SK-N-SH (cell line): Measurements from ENCODE around the gene SLC36A4. TPM values are rescaled to one million over a fixed set of nuclear protein-coding genes. Genes with fewer than 3 reads are reported as not detected.

Experiments used
- CTCF ChIA-PET: fragments of 300-600, 350-600 bp; formaldehyde crosslinking; extraction: SDS; loops from one replicate; lab custom pipeline; 2021; lab: Yijun Ruan, JAX
- POLR2A ChIA-PET: fragments of 350-600 bp; sonication (Branson Sonifier 250); formaldehyde crosslinking; extraction: SDS; loops from one replicate; lab custom pipeline; 2020; ENCODE audit warnings: antibody characterized with exemption, inconsistent platforms; lab: Yijun Ruan, JAX
- DNase-seq: peaks from one replicate; pipeline ENCODE4 v3.0.0; 2012
- H2AFZ ChIP-seq: fragments of 200-600 bp; sonication (generic); 2 replicates; pipeline ENCODE4 v1.8.1; 2016; ENCODE audit warnings: antibody characterized with exemption, mild to moderate bottlenecking, low read depth
- H3F3A ChIP-seq: fragments of 200-600 bp; sonication (generic); replicated peaks from 2 replicates; pipeline ENCODE3; 2016; ENCODE audit warnings: antibody characterized with exemption, mild to moderate bottlenecking; ENCODE audit not compliant: insufficient read depth
- H3K27ac ChIP-seq, 2 experiments: fragments of 200-500 bp in 1 of 2; fragments of 200-600 bp in 1 of 2; sonication (Bioruptor generic) in 1 of 2; sonication (generic), shearing (Covaris generic) in 1 of 2; 2 replicates each; pipeline versions ENCODE4 v1.5.1 to v1.6.1; 2014 to 2016; ENCODE audit warnings: low read depth in 2 of 2, inconsistent platforms in 1 of 2, low read length in 1 of 2, mild to moderate bottlenecking in 1 of 2, mixed read lengths in 1 of 2
- H3K27me3 ChIP-seq: fragments of 200-600 bp; sonication (generic), shearing (Covaris generic); 2 replicates; pipeline ENCODE4 v1.6.1; 2016; ENCODE audit warnings: mixed run types; ENCODE audit not compliant: insufficient read depth
- H3K36me3 ChIP-seq, 2 experiments: fragments of 200-500 bp in 1 of 2; fragments of 200-600 bp in 1 of 2; sonication (Bioruptor generic) in 1 of 2; sonication (generic) in 1 of 2; replicated peaks in 1 of 2; 2 replicates each; pipeline versions ENCODE3 to v1.5.1; 2014 to 2016; ENCODE audit warnings: low read length in 1 of 2, mild to moderate bottlenecking in 1 of 2; ENCODE audit not compliant: insufficient read depth in 2 of 2, control insufficient read depth in 1 of 2
- H3K4me1 ChIP-seq, 2 experiments: fragments of 200-500 bp in 1 of 2; fragments of 200-600 bp in 1 of 2; sonication (Bioruptor generic) in 1 of 2; sonication (generic), shearing (Covaris generic) in 1 of 2; 2 replicates each; pipeline versions ENCODE4 v1.5.1 to v1.6.1; 2014 to 2016; ENCODE audit warnings: low read depth in 1 of 2, low read length in 1 of 2, mixed run types in 1 of 2; ENCODE audit not compliant: insufficient read depth in 2 of 2, control insufficient read depth in 1 of 2
- H3K4me2 ChIP-seq: fragments of 200-600 bp; sonication (generic), shearing (Covaris generic); 2 replicates; pipeline ENCODE4 v1.6.1; 2017; ENCODE audit warnings: mixed run types
- H3K4me3 ChIP-seq, 2 experiments: fragments of 200-500 bp in 1 of 2; fragments of 200-600 bp in 1 of 2; sonication (Bioruptor generic) in 1 of 2; sonication (generic), shearing (Covaris generic) in 1 of 2; 2 replicates each; pipeline versions ENCODE4 v1.5.1 to v1.8.1; 2014 to 2016; ENCODE audit warnings: low read depth in 2 of 2, inconsistent platforms in 1 of 2, low read length in 1 of 2, mild to moderate bottlenecking in 1 of 2, mixed read lengths in 1 of 2, moderate library complexity in 1 of 2
- H3K79me2 ChIP-seq: fragments of 200-600 bp; sonication (generic); 2 replicates; pipeline ENCODE4 v1.8.1; 2017; ENCODE audit warnings: mild to moderate bottlenecking; ENCODE audit not compliant: insufficient read depth
- H3K9ac ChIP-seq: fragments of 200-600 bp; sonication (generic); 2 replicates; pipeline ENCODE4 v1.6.1; 2017; ENCODE audit warnings: mixed run types
- H3K9me2 ChIP-seq: fragments of 200-600 bp; sonication (generic); 2 replicates; pipeline ENCODE4 v1.6.1; 2017; ENCODE audit warnings: mixed run types
- H3K9me3 ChIP-seq: fragments of 200-600 bp; sonication (generic); 2 replicates; pipeline ENCODE4 v1.6.1; 2017; ENCODE audit warnings: mixed run types, mild to moderate bottlenecking, moderate library complexity
- H4K20me1 ChIP-seq: fragments of 200-600 bp; sonication (generic); 2 replicates; pipeline ENCODE4 v1.6.1; 2017; ENCODE audit warnings: mild to moderate bottlenecking, mixed run types; ENCODE audit not compliant: insufficient read depth
- CHD2 ChIP-seq: fragments of 150-350 bp; IDR thresholded peaks from 2 replicates; pipeline ENCODE4 v1.6.1; 2018; ENCODE audit warnings: low read length; ENCODE audit not compliant: partially characterized antibody
- EP300 ChIP-seq, 2 experiments: IDR thresholded peaks; 2 replicates each; pipeline versions ENCODE4 v1.4.0 to v1.6.1; 2012; ENCODE audit warnings: borderline replicate concordance in 1 of 2, low read depth in 1 of 2, low read length in 1 of 2
- FOSL2 ChIP-seq: IDR thresholded peaks from 2 replicates; pipeline ENCODE4 v1.4.0; 2012; ENCODE audit warnings: low read depth, mild to moderate bottlenecking, moderate library complexity, borderline replicate concordance
- FOXJ3 ChIP-seq: sonication (generic); formaldehyde crosslinking; IDR thresholded peaks from 2 replicates; pipeline ENCODE4 v1.5.1; 2020; ENCODE audit warnings: mild to moderate bottlenecking, missing genetic modification reagents
- FOXM1 ChIP-seq: IDR thresholded peaks from 2 replicates; pipeline ENCODE4 v1.4.0; 2012; ENCODE audit warnings: low read depth, mild to moderate bottlenecking
- GABPA ChIP-seq: IDR thresholded peaks from 2 replicates; pipeline ENCODE4 v1.4.0; 2012; ENCODE audit warnings: low read depth, mild to moderate bottlenecking
- GATA2 ChIP-seq: sonication (generic); formaldehyde crosslinking; IDR thresholded peaks from 2 replicates; pipeline ENCODE4 v1.5.0; 2020; ENCODE audit warnings: mild to moderate bottlenecking, missing genetic modification reagents
- JUND ChIP-seq: IDR thresholded peaks from 2 replicates; pipeline ENCODE4 v1.4.0; 2012
- NFIC ChIP-seq: IDR thresholded peaks from 2 replicates; pipeline ENCODE4 v1.4.0; 2012; ENCODE audit warnings: borderline replicate concordance
- POLR2AphosphoS5 ChIP-seq: IDR thresholded peaks from 2 replicates; pipeline ENCODE4 v1.6.1; 2012; ENCODE audit warnings: low read depth, low read length
- REST ChIP-seq: IDR thresholded peaks from 2 replicates; pipeline ENCODE4 v1.6.1; 2012; ENCODE audit warnings: mild to moderate bottlenecking, low read depth, low read length, moderate library complexity
- TCF12 ChIP-seq: IDR thresholded peaks from 2 replicates; pipeline ENCODE4 v1.4.0; 2012
- USF2 ChIP-seq: fragments of 150-350 bp; IDR thresholded peaks from 2 replicates; pipeline ENCODE4 v1.6.1; 2017; ENCODE audit warnings: antibody characterized with exemption, low read length, low read depth, borderline replicate concordance
- YY1 ChIP-seq: IDR thresholded peaks from 2 replicates; pipeline ENCODE4 v1.4.0; 2012; ENCODE audit warnings: low read depth, mild to moderate bottlenecking
- ZBTB33 ChIP-seq: IDR thresholded peaks from 2 replicates; pipeline ENCODE4 v1.4.0; 2012; ENCODE audit warnings: low read depth, borderline replicate concordance
- WGBS: methylation state at CpG from one replicate; pipeline ENCODE4 v1.1.6; 2017; ENCODE audit warnings: low lambda C conversion rate; 5-methylcytosine and 5-hydroxymethylcytosine counted together
- polyA plus RNA-seq, 3 experiments: library from polyadenylated mRNA; depleted of rRNA; stranded (reverse); fragments of >200 nt; gene quantifications; 2 replicates each; pipeline ENCODE4 v1.2.3, GENCODE V29; 2012
- TF ChIP-seq, protein P1 (sequence below): fragments of 150-350 bp; IDR thresholded peaks from 2 replicates; pipeline ENCODE4 v1.6.1; 2016; ENCODE audit warnings: mild to moderate bottlenecking, low read depth, low read length

Gene SLC36A4
- polyA plus RNA-seq, 1 of the 3 experiments (the other 2 are of a cell fraction), result 9.7 TPM

DNA sequence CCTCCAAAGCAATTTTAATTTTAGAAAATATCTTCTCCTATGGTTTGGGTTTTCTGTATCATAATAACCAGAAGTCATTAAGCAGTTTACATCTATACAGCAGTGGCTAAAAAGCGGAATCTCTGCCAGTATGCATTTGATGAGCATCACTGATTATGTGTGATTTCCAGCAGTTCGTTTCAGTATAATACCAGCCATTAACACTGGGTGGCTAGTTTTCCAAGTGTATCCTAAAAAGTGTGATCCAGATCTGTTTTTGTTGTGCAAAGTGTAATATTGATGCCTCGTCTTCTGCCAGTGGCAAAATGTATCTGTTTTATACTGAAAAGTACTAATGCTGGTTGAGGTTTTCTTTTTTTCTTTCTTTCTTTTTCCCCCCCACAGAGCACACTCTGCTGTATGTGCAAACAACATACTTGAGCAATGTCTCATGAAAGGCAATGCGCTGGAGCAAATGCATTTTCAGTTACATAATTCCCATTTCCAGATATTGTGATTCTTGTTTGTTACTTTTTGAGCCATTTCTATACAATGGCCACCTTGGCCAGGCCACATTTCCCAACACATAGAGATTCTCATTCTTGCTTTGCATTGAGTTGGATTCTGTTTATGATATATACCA lies 64.2 kb downstream of the SLC36A4 start:
- WGBS, result 69% methylated on average over 4 of the region's 4 CpGs
- CTCF ChIA-PET, result interaction anchor here (1.1 to 1.5 kb wide), 3 partner anchors 13 to 92 kb away, joined by 4 to 7 read pairs (median 5); no protein-coding TSS in a partner anchor
- peaks cover 0 to 6% of the 10 kb centered on the region in 2 experiments; a peak in 1 of 4 replicates for H3K4me1 ChIP-seq

More for the DNA sequence above, 64.2 kb downstream of the SLC36A4 start:
- no peaks in the 10 kb centered on the region for H3K9me3 ChIP-seq
- no peaks in the 10 kb centered on the region for H3K9me2 ChIP-seq
- TF ChIP-seq NFIC (no peak), FOXJ3 (CRISPR knock-in tag) (no peak), USF2 (no peak), POLR2AphosphoS5 (no peak), FOXM1 (no peak), FOSL2 (peak; percentile 46; the same call in 1 of the 2 replicates), EP300 (IDR thresholded peaks at IDR 0.05; ENCODE audit: borderline replicate concordance in 1 of 2, low read depth in 1 of 2, low read length in 1 of 2) (no peak), JUND (peak; percentile 49; the same call in 1 of the 2 replicates), TCF12 (peak; percentile 23; the same call in 1 of the 2 replicates), YY1 (no peak), GABPA (no peak), REST (no peak), ZBTB33 (no peak), CHD2 (no peak), GATA2 (no peak)
- TF ChIP-seq, protein P1, sequence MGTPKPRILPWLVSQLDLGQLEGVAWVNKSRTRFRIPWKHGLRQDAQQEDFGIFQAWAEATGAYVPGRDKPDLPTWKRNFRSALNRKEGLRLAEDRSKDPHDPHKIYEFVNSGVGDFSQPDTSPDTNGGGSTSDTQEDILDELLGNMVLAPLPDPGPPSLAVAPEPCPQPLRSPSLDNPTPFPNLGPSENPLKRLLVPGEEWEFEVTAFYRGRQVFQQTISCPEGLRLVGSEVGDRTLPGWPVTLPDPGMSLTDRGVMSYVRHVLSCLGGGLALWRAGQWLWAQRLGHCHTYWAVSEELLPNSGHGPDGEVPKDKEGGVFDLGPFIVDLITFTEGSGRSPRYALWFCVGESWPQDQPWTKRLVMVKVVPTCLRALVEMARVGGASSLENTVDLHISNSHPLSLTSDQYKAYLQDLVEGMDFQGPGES, result no peak
- H3F3A ChIP-seq, result no peaks in the 10 kb centered on the region
- no peak overlapping the region for H2AFZ ChIP-seq
- no peak for DNase-seq
- no peaks in the 10 kb centered on the region for H4K20me1 ChIP-seq
- H3K27ac ChIP-seq, result 0 out of 4 replicates have a peak overlapping the region, but pooled peaks of 1 of the 2 experiments have one; percentile 22
- no peak overlapping the region for H3K9ac ChIP-seq
- H3K36me3 ChIP-seq, result no peaks in the 10 kb centered on the region
- H3K4me3 ChIP-seq, result no peak overlapping the region
- H3K27me3 ChIP-seq, result no peaks in the 10 kb centered on the region
- H3K4me2 ChIP-seq, result 0 out of 2 replicates have a peak overlapping the region, but pooled peaks have one; percentile 27
- H3K79me2 ChIP-seq, result no peaks in the 10 kb centered on the region
- POLR2A ChIA-PET, result no interaction called here
